Adipocyte (in vitro differentiated cells): Measurements from ENCODE around the gene IGSF11.
"Not testable (repeated sequence)": the region's sequence is repeated elsewhere in the genome, so short reads cannot be mapped to it uniquely, and the experiment has no call there.

Experiments used
- DNase-seq: peaks from one replicate; pipeline ENCODE4 v3.0.0-alpha.2; 2015; ENCODE audit warnings: low read depth
- H3K27me3 ChIP-seq: replicated peaks from 2 replicates; pipeline ENCODE4 v1.7.0; 2013; ENCODE audit warnings: mild to moderate bottlenecking, low read length, moderate library complexity; ENCODE audit not compliant: control insufficient read depth, insufficient read depth
- H3K36me3 ChIP-seq: 2 replicates; pipeline ENCODE4 v1.7.0; 2013; ENCODE audit warnings: low read length, mild to moderate bottlenecking, moderate library complexity; ENCODE audit not compliant: control insufficient read depth, insufficient read depth, severe bottlenecking
- H3K4me1 ChIP-seq: 2 replicates; pipeline ENCODE4 v1.7.0; 2013; ENCODE audit warnings: mild to moderate bottlenecking, low read length, moderate library complexity; ENCODE audit not compliant: control insufficient read depth, insufficient read depth
- H3K4me3 ChIP-seq: 2 replicates; pipeline ENCODE4 v1.7.0; 2013; ENCODE audit warnings: mild to moderate bottlenecking, low read length, moderate library complexity
- H3K9ac ChIP-seq: 2 replicates; pipeline ENCODE4 v1.7.0; 2013; ENCODE audit warnings: mild to moderate bottlenecking, low read length, moderate library complexity
- H3K9me3 ChIP-seq: 2 replicates; pipeline ENCODE4 v1.7.0; 2013; ENCODE audit warnings: mild to moderate bottlenecking, low read length, moderate library complexity; ENCODE audit not compliant: control insufficient read depth

Gene IGSF11, protein sequence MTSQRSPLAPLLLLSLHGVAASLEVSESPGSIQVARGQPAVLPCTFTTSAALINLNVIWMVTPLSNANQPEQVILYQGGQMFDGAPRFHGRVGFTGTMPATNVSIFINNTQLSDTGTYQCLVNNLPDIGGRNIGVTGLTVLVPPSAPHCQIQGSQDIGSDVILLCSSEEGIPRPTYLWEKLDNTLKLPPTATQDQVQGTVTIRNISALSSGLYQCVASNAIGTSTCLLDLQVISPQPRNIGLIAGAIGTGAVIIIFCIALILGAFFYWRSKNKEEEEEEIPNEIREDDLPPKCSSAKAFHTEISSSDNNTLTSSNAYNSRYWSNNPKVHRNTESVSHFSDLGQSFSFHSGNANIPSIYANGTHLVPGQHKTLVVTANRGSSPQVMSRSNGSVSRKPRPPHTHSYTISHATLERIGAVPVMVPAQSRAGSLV

DNA sequence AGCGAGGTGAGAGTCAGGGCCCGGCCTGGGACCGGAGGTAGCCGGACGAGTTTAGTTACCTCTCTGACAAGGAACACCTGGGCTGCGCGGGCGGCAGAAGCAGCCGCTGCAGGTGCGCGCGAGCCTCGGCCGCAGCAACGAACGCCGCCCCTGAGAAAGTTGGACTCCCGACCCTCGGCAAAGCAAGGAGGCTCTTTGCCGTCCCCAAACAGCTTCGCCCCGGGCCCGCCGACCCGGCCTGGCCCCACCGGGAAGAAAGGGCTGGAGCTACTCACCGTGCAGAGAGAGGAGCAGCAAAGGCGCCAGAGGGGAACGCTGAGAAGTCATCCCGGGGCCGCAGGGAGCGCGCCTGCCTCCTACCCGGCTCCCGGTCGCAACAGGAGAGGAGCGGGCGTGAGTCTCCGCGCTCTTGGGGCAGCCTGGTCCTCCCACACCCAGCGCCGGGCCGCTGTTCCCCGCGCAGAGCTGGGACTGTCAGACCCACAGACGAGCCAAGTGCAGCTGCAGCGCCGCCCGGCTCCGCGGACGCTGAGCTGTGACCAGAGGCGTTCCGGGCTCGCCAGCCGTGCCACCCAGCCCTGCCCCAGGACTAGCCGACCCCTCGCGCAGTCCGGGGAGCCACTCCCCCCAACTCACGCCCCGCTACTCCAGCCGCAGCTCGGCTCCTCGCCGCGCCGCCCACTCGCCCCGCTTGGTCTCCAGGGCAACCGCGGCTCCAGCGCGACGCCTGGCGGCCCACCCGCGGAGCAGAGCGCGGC is at the start of gene IGSF11:
TSS of gene IGSF11 (minus strand) at position 591 of the 758 bp plus-strand sequence. CDS start at position 327, 264 bp downstream.
- Histone ChIP-seq H3K9me3 (no peaks in the 10 kb centered on the region), H3K36me3 (no peaks in the 10 kb centered on the region), H3K27me3 (peaks cover 64% of the 10 kb centered on the region), H3K4me1 (peaks cover 4% of the 10 kb centered on the region), H3K4me3 (peak within 1 kb of the TSS; percentile 82), H3K9ac (no peak within 1 kb of the TSS)
- peak; percentile 77 for DNase-seq

GRCh38 chr3:119080364-119080763 is 45.7 kb upstream of the IGSF11 start:
- H3K9ac ChIP-seq = no peak overlapping the region
- DNase-seq = no peak
- H3K4me3 ChIP-seq = no peak overlapping the region
- H3K36me3 ChIP-seq = no peaks in the 10 kb centered on the region
- H3K9me3 ChIP-seq = no peaks in the 10 kb centered on the region
- H3K27me3 ChIP-seq = peaks cover 4% of the 10 kb centered on the region
- no peaks in the 10 kb centered on the region for H3K4me1 ChIP-seq

DNA sequence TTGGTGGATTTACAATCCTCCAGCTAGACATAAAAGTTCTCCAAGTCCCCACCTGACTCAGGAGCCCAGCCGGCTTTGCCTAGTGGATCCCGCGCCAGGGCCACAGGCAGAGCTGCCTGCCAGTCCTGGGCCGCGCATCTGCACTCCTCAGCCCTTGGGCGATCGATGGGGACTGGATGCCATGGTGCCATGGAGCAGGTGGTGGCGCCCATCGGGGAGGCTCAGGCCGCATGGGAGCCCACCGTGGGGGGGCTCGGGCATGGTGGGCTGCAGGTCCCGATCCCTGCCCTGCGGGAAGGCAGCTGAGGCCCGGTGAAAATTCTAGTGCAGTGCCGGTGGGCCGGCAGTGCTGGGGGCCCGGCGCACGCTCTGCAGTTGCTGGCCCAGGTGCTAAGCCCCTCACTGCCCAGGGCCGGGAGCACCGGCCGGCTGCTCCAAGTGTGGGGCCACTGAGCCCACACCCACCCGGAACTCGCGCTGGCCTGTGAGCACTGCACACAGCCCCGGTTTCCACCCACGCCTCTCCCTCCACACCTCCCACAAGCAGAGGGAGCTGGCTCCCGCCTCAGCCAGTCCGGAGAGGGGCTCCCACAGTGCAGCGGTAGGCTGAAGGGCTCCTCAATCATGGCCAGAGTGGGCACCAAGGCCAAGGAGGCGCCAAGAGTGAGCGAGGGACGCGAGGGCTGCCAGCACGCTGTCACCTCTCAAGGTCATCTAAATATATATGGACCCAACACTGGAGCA is 38.8 kb upstream of the IGSF11 start:
- no peaks in the 10 kb centered on the region for H3K36me3 ChIP-seq
- no peak for DNase-seq
- H3K27me3 ChIP-seq = no peaks in the 10 kb centered on the region
- no peaks in the 10 kb centered on the region for H3K4me1 ChIP-seq
- H3K9ac ChIP-seq = no peak overlapping the region
- H3K9me3 ChIP-seq = no peaks in the 10 kb centered on the region
- no peak overlapping the region for H3K4me3 ChIP-seq

DNA sequence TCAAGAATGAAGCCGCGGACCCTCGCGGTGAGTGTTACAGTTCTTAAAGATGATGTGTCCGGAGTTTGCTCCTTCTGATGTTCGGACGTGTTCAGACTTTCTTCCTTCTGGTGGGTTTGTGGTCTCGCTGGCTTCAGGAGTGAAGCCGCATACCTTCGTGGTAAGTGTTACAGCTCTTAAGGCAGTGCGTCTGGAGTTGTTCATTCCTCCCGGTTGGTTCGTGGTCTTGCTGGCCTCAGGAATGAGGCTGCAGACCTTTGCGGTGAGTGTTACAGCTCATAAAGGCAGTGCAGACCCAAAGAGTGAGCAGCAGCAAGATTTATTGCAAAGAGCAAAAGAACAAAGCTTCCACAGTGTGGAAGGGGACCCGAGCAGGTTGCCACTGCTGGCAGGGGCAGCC is 37.8 kb upstream of the IGSF11 start:
- H3K27me3 ChIP-seq, H3K4me3 ChIP-seq, H3K9ac ChIP-seq, H3K4me1 ChIP-seq, H3K36me3 ChIP-seq, DNase-seq, H3K9me3 ChIP-seq: not testable (repeated sequence)

DNA sequence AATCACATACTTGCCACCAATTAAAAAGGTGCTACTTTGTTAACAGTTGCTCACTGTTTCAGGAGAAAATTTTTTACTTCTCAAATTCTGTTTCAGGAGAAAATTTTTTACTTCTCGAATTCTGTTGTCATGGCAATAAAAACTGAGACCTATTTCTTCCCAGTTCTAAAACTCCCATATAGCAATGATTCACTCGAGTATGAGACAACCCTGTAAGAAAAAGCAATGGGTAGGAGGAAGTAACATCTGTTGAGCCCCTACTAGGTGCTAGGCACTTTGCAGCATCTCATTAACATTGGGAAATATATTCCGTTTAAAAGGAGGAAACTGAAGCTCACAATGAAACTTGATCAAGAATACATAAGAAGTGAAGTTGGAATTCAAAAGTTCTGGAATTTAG is 35.1 kb upstream of the IGSF11 start:
- H3K4me3 ChIP-seq = no peak overlapping the region
- no peak overlapping the region for H3K9ac ChIP-seq
- H3K27me3 ChIP-seq = no peaks in the 10 kb centered on the region

GRCh38 chr3:119063471-119063870 is 28.8 kb upstream of the IGSF11 start:
- Histone ChIP-seq H3K36me3 (no peaks in the 10 kb centered on the region), H3K9me3 (no peaks in the 10 kb centered on the region), H3K9ac (no peak overlapping the region), H3K27me3 (no peaks in the 10 kb centered on the region), H3K4me1 (no peaks in the 10 kb centered on the region), H3K4me3 (no peak overlapping the region)
- DNase-seq = no peak

More for the DNA sequence above, 35.1 kb upstream of the IGSF11 start:
- no peak for DNase-seq
- H3K9me3 ChIP-seq = no peaks in the 10 kb centered on the region
- H3K4me1 ChIP-seq = no peaks in the 10 kb centered on the region
- H3K36me3 ChIP-seq = no peaks in the 10 kb centered on the region

GRCh38 chr3:119062892-119063291 is 28.2 kb upstream of the IGSF11 start:
- Histone ChIP-seq H3K36me3 (no peaks in the 10 kb centered on the region), H3K9me3 (no peaks in the 10 kb centered on the region), H3K27me3 (no peaks in the 10 kb centered on the region), H3K4me1 (no peaks in the 10 kb centered on the region), H3K9ac (no peak overlapping the region), H3K4me3 (no peak overlapping the region)
- no peak for DNase-seq

DNA sequence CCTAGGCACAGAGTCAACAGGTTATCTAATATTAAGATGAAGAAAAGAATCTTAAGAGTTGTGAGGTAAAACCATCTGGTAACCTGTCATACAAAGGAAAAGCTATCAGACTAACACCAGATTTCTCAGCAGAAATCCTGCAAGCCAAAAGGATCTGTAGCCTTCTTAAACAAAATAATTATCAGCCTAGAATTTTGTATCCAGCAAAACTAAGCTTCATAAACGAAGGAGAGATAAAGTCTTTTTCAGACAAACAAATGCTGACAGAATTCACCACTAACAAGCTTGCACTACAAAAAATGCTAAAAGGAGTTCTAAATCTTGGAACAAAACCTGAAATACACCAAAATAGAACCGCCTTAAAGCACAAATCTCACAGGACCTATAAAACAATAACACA is 9.9 kb upstream of the IGSF11 start:
- DNase-seq = no peak
- Histone ChIP-seq H3K9me3 (no peaks in the 10 kb centered on the region), H3K4me1 (no peaks in the 10 kb centered on the region), H3K36me3 (no peaks in the 10 kb centered on the region), H3K27me3 (no peaks in the 10 kb centered on the region), H3K9ac (no peak overlapping the region), H3K4me3 (no peak overlapping the region)

DNA sequence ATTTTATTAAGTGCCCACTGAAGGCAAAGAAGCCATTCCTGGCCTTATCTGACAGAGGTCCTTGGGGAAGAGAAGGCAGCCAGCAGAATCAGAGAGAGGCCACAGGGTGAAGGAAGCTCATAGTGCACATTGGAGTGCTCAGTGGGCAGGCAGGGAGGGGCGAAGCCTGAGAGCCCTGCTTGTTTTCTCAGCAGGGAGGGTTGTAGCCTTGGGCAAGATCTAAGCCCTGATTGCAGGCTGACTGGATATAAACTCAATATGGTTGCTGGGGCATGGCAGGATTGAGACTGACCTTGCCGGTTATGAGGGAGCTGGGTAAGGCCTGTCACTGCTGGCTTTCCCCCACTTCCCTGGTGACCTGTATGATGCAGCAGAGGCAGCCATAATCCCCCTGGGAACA is 7.5 kb upstream of the IGSF11 start:
- no peaks in the 10 kb centered on the region for H3K9me3 ChIP-seq
- no peak for DNase-seq
- H3K27me3 ChIP-seq = peaks cover 9% of the 10 kb centered on the region
- H3K4me1 ChIP-seq = no peaks in the 10 kb centered on the region
- no peak overlapping the region for H3K4me3 ChIP-seq
- no peaks in the 10 kb centered on the region for H3K36me3 ChIP-seq
- H3K9ac ChIP-seq = no peak overlapping the region

DNA sequence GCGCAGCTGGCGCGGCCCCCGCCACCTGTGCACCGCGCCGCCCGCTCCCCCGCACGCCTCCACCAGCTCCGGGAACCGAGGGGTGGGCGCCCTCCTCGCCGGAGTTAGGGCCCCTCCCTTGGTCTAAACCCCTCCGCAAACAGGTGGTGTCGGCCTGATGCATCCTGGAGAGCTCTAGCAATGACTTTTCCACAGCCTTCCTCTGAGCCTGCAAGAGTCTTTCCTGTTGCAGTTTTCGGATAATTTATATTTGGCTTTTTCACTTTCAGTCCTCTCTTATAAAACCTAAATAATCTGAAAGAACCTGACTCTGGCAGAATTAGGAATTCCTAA is 334 bp upstream of the IGSF11 start:
- Histone ChIP-seq H3K4me1 (peaks cover 4% of the 10 kb centered on the region), H3K4me3 (peak overlapping the region; percentile 82), H3K27me3 (peaks cover 64% of the 10 kb centered on the region)

More for the DNA sequence above, 334 bp upstream of the IGSF11 start:
- H3K9ac ChIP-seq = no peak overlapping the region
- no peaks in the 10 kb centered on the region for H3K36me3 ChIP-seq
- DNase-seq = no peak
- H3K9me3 ChIP-seq = no peaks in the 10 kb centered on the region
